ENCODE results near the gene COX15. TPM values are rescaled to one million over a fixed set of nuclear protein-coding genes. Genes with fewer than 3 reads are reported as not detected.

COX15 gene
- total and polyA plus RNA-seq, 7 donors: 17.4 to 35.0 (median 23.3) TPM

DNA sequence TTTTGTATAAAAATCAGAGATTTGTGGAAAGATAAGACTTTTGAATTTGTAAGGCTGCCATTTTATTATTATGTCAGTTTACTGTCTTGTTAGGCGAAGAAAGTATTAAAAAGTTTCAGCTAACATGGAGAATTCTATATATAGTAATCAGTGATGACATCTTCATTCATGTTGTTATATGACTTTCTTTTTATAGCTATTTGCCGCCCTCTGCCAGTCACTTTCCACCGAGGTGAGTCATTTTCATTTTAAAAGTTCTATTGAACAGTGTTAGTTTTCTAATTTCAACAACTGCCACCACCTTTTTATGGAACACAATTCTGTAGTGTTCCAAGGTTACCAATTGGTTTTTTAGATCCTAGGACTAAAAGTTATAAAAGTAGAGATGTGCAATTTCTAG is 11.9 kb upstream of the COX15 start:
- H3K4me1 ChIP-seq: peaks cover 0 to 20% (median 6%) of the 10 kb centered on the region in 4 donors
- peaks cover 0 to 12% (median 0%) of the 10 kb centered on the region in 4 donors for H3K9me3 ChIP-seq
- H3K27me3 ChIP-seq: no peaks in the 10 kb centered on the region
- peaks cover 17 to 97% (median 47%) of the 10 kb centered on the region in 4 donors for H3K36me3 ChIP-seq
- intact Hi-C loops (cut with DNase I): no loop called here
- no peak for TF ChIP-seq EP300 (IDR thresholded peaks at IDR 0.05)
- no peak for TF ChIP-seq POLR2AphosphoS5 (IDR thresholded peaks at IDR 0.05)
- TF ChIP-seq POLR2A (IDR thresholded peaks at IDR 0.05): no peak
- no peak for TF ChIP-seq CTCF (IDR thresholded peaks at IDR 0.05)
- no peak overlapping the region for H3K27ac ChIP-seq
- WGBS, 2 donors: 63 to 77% methylated on average over 3 of the region's 3 CpGs
- no peak for DNase-seq
- H3K4me3 ChIP-seq: no peak overlapping the region

GRCh38 chr10:99742701-99743100 is 10.8 kb upstream of the COX15 start:
- 66 to 71% methylated on average over 2 of the region's 2 CpGs for WGBS, 2 donors
- intact Hi-C loops (cut with DNase I): no loop called here
- peaks cover 10 to 94% (median 43%) of the 10 kb centered on the region in 4 donors for H3K36me3 ChIP-seq

GRCh38 chr10:99742254-99742653 is 10.3 kb upstream of the COX15 start:
- TF ChIP-seq POLR2AphosphoS5 (IDR thresholded peaks at IDR 0.05) (no peak), EP300 (IDR thresholded peaks at IDR 0.05) (no peak), POLR2A (IDR thresholded peaks at IDR 0.05) (no peak), CTCF (IDR thresholded peaks at IDR 0.05) (no peak)
- peaks cover 6 to 94% (median 41%) of the 10 kb centered on the region in 4 donors for H3K36me3 ChIP-seq
- H3K4me1 ChIP-seq: peaks cover 0 to 20% (median 6%) of the 10 kb centered on the region in 4 donors
- H3K27me3 ChIP-seq: no peaks in the 10 kb centered on the region
- H3K27ac ChIP-seq: no peak overlapping the region
- no peak for DNase-seq
- intact Hi-C loops (cut with DNase I): no loop called here
- no peak overlapping the region for H3K4me3 ChIP-seq
- H3K9me3 ChIP-seq: peaks cover 0 to 12% (median 0%) of the 10 kb centered on the region in 4 donors

More at GRCh38 chr10:99742701-99743100, 10.8 kb upstream of the COX15 start:
- no peak for DNase-seq
- no peaks in the 10 kb centered on the region for H3K27me3 ChIP-seq
- TF ChIP-seq POLR2AphosphoS5 (IDR thresholded peaks at IDR 0.05) (no peak), POLR2A (IDR thresholded peaks at IDR 0.05) (no peak), EP300 (IDR thresholded peaks at IDR 0.05) (no peak), CTCF (IDR thresholded peaks at IDR 0.05) (no peak)
- H3K9me3 ChIP-seq: peaks cover 0 to 12% (median 0%) of the 10 kb centered on the region in 4 donors
- H3K4me3 ChIP-seq: no peak overlapping the region
- H3K4me1 ChIP-seq: peaks cover 0 to 20% (median 6%) of the 10 kb centered on the region in 4 donors
- H3K27ac ChIP-seq: no peak overlapping the region

DNA sequence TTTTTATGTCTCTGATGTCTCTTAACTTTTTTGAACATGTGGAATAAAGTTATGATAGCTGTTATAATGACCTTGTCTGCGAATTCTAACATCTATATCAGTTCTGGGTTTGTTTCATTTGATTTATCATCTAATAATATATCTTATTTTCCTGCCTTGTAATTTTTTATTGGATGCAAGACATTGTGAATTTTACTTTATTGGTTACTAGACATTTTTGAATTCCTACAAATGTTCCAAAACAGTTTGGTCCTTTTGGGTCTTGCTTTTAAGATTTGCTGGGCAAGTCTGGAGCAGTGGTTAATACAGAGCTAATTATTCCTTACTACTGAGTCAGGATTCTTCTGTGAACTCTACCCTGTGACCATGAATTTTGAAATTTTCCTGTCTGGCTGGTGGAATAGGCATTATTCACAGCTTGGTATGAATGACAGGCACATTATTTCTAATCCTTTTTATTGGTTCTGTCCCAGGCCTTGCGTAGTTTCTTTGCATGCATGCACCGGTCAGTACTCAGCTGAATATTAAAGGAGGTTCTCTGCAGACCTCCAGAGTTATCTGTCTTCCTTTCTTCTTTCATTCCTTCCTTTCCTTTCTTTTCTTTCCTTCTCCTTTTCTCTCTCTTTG is 9.1 kb upstream of the COX15 start:
- peaks cover 4 to 97% (median 36%) of the 10 kb centered on the region in 4 donors for H3K36me3 ChIP-seq
- intact Hi-C loops (cut with DNase I): no loop called here

More for the DNA sequence above, 9.1 kb upstream of the COX15 start:
- Histone ChIP-seq H3K4me1 (peaks cover 0 to 20% (median 6%) of the 10 kb centered on the region in 4 donors), H3K4me3 (no peak overlapping the region), H3K27me3 (no peaks in the 10 kb centered on the region), H3K9me3 (peaks cover 0 to 12% (median 0%) of the 10 kb centered on the region in 4 donors), H3K27ac (no peak overlapping the region)
- 97 to 98% methylated on average over 3 of the region's 3 CpGs for WGBS, 2 donors
- no peak for TF ChIP-seq CTCF (IDR thresholded peaks at IDR 0.05)
- no peak for TF ChIP-seq POLR2AphosphoS5 (IDR thresholded peaks at IDR 0.05)
- no peak for TF ChIP-seq EP300 (IDR thresholded peaks at IDR 0.05)
- no peak for TF ChIP-seq POLR2A (IDR thresholded peaks at IDR 0.05)
- no peak for DNase-seq
